ENCODE data around the gene AGRN.
"Not testable (repeated sequence)": the region's sequence is repeated elsewhere in the genome, so short reads cannot be mapped to it uniquely, and the experiment has no call there.

Gene AGRN

DNA sequence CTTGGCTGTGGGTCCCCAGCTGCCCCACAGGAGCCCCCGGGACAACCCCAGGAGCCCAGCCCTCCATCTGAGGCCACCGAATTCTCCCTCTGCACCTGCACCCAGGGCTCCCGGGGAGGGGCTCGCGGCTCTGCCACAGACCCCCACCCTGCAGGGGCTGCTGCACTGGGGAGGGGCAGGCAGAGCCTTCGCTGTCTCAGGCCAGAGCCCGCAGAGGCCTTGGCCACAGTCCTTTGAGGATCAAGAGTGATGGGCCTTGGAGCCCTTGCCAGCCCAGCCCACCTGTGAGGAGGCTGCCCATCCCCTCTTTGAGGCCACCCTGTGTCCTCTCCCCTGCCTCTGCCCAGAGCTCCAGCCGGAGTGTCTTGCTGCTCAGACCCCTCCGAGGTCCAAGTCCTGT is 44.6 kb upstream of the AGRN start:
- H3K79me2 ChIP-seq: no peaks in the 10 kb centered on the region
- no peak overlapping the region for H3K27ac ChIP-seq
- H3K9me3 ChIP-seq (ENCODE audit: control insufficient read depth, low read length): no peaks in the 10 kb centered on the region
- H3K27me3 ChIP-seq (ENCODE audit: control insufficient read depth, insufficient read depth, low read length): no peaks in the 10 kb centered on the region
- no peak overlapping the region for H2AFZ ChIP-seq
- no peak overlapping the region for H3K4me3 ChIP-seq (ENCODE audit: low read depth, low read length)
- no peaks in the 10 kb centered on the region for H3K36me3 ChIP-seq (ENCODE audit: control insufficient read depth, insufficient read depth, low read length)
- H3K4me2 ChIP-seq (ENCODE audit: low read length): peak overlapping the region; percentile 81
- H3K9ac ChIP-seq: no peak overlapping the region
- H3K4me1 ChIP-seq: no peaks in the 10 kb centered on the region
- TF ChIP-seq, protein P1, sequence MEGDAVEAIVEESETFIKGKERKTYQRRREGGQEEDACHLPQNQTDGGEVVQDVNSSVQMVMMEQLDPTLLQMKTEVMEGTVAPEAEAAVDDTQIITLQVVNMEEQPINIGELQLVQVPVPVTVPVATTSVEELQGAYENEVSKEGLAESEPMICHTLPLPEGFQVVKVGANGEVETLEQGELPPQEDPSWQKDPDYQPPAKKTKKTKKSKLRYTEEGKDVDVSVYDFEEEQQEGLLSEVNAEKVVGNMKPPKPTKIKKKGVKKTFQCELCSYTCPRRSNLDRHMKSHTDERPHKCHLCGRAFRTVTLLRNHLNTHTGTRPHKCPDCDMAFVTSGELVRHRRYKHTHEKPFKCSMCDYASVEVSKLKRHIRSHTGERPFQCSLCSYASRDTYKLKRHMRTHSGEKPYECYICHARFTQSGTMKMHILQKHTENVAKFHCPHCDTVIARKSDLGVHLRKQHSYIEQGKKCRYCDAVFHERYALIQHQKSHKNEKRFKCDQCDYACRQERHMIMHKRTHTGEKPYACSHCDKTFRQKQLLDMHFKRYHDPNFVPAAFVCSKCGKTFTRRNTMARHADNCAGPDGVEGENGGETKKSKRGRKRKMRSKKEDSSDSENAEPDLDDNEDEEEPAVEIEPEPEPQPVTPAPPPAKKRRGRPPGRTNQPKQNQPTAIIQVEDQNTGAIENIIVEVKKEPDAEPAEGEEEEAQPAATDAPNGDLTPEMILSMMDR (IDR thresholded peaks at IDR 0.05): no peak

DNA sequence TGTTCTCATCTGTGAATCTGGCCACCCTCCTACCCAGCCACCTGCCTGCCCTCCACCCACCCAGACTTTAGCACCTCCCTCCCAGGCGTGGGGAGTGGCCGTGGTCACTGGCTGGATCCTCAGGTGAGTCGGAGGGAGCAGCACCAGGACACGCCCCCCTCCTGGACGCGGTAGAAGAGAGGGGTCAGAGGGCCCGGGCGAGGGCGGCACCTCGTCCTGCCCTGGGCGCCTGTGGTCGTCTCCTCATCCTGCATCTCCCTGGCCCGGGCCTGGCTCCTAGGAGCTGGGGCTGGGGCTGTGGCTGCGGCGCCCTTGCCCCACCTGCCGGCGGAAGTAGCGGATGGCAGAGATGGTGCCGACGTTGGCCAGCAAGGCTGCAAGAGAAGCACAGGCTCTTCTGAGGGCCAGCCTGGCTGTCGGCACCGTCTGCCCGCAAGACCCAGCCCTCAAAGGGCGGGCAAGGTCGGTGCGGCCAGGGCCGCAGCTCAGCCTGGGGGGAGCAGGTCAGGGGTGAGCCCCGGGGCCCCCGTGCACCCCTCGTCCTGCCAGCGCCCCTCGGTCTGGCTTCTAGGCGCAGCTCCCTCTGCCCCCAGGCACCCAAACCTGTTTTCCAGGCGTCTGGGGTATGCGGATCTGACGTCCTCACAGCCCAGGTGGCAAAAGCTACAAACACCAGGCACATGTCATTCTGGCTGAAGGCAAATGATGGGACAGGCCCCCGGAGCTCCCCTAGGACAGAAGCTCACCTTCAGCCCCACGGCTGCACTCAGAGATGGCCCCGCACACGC is 43.8 kb upstream of the AGRN start:
- TF ChIP-seq, protein P1 (IDR thresholded peaks at IDR 0.05): peak; percentile 42
- peak overlapping the region; percentile 81 for H3K4me2 ChIP-seq (ENCODE audit: low read length)
- H3K9me3 ChIP-seq (ENCODE audit: control insufficient read depth, low read length): no peaks in the 10 kb centered on the region
- H3K36me3 ChIP-seq (ENCODE audit: control insufficient read depth, insufficient read depth, low read length): no peaks in the 10 kb centered on the region
- no peaks in the 10 kb centered on the region for H3K4me1 ChIP-seq
- no peak overlapping the region for H2AFZ ChIP-seq
- peak overlapping the region; percentile 51 for H3K4me3 ChIP-seq (ENCODE audit: low read depth, low read length)
- no peak overlapping the region for H3K27ac ChIP-seq
- no peaks in the 10 kb centered on the region for H3K27me3 ChIP-seq (ENCODE audit: control insufficient read depth, insufficient read depth, low read length)
- no peak overlapping the region for H3K9ac ChIP-seq
- no peaks in the 10 kb centered on the region for H3K79me2 ChIP-seq

DNA sequence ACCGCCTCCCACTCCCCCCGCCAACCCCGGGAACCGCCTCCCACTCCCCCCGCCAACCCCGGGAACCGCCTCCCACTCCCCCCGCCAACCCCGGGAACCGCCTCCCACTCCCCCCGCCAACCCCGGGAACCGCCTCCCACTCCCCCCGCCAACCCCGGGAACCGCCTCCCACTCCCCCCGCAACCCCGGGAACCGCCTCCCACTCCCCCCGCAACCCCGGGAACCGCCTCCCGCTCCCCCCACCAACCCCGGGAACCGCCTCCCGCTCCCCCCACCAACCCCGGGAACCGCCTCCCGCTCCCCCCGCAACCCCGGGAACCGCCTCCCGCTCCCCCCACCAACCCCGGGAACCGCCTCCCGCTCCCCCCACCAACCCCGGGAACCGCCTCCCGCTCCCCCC is 43.1 kb upstream of the AGRN start:
- H3K9ac ChIP-seq; H2AFZ ChIP-seq; H3K4me2 ChIP-seq (ENCODE audit: low read length); H3K27ac ChIP-seq; H3K27me3 ChIP-seq (ENCODE audit: control insufficient read depth, insufficient read depth, low read length); H3K4me3 ChIP-seq (ENCODE audit: low read depth, low read length); H3K4me1 ChIP-seq; H3K36me3 ChIP-seq (ENCODE audit: control insufficient read depth, insufficient read depth, low read length); H3K79me2 ChIP-seq; H3K9me3 ChIP-seq (ENCODE audit: control insufficient read depth, low read length): not testable (repeated sequence)

DNA sequence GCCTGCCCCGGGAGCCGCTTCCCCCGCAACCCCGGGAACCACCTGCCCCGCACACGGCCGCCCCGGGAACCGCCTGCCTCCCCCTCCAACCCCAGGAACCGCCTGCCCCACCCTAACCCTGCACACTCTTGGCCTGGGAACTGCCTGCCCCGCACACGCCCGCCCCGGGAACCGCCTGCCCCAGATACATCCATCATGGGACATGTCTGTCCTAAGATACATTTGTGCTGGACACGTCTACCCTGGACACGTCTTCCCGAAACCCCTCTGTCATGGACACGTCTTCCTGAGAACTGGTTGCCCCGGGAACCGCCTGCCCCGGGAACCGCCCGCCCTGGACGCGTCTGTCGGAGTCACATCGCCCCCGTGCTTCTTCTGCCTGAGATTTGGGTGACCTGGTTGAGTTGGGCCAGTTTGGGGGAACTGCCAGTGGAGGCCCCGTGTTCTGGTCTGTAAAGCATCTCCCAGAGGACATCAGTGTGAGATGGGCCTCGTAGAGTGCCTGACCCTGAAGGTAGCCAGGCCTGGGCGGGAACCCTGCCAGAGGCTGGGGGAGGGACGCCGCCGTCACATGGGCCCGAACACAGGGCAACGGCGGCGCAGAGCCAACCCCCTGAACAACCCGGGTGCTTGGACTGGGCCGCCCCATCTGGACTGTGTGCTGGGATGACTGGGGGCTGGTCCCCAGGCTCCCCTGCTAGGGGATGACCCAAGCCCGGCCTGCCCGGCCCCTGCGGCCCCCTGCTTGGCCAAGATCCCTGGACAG is 41.7 kb upstream of the AGRN start:
- Histone ChIP-seq H3K9ac (no peak overlapping the region), H3K4me2 (ENCODE audit: low read length) (no peak overlapping the region), H3K27me3 (ENCODE audit: control insufficient read depth, insufficient read depth, low read length) (no peaks in the 10 kb centered on the region), H3K4me3 (ENCODE audit: low read depth, low read length) (no peak overlapping the region), H2AFZ (no peak overlapping the region), H3K9me3 (ENCODE audit: control insufficient read depth, low read length) (no peaks in the 10 kb centered on the region), H3K27ac (no peak overlapping the region), H3K36me3 (ENCODE audit: control insufficient read depth, insufficient read depth, low read length) (no peaks in the 10 kb centered on the region), H3K4me1 (no peaks in the 10 kb centered on the region), H3K79me2 (no peaks in the 10 kb centered on the region)
- TF ChIP-seq, protein P1 (IDR thresholded peaks at IDR 0.05): no peak

DNA sequence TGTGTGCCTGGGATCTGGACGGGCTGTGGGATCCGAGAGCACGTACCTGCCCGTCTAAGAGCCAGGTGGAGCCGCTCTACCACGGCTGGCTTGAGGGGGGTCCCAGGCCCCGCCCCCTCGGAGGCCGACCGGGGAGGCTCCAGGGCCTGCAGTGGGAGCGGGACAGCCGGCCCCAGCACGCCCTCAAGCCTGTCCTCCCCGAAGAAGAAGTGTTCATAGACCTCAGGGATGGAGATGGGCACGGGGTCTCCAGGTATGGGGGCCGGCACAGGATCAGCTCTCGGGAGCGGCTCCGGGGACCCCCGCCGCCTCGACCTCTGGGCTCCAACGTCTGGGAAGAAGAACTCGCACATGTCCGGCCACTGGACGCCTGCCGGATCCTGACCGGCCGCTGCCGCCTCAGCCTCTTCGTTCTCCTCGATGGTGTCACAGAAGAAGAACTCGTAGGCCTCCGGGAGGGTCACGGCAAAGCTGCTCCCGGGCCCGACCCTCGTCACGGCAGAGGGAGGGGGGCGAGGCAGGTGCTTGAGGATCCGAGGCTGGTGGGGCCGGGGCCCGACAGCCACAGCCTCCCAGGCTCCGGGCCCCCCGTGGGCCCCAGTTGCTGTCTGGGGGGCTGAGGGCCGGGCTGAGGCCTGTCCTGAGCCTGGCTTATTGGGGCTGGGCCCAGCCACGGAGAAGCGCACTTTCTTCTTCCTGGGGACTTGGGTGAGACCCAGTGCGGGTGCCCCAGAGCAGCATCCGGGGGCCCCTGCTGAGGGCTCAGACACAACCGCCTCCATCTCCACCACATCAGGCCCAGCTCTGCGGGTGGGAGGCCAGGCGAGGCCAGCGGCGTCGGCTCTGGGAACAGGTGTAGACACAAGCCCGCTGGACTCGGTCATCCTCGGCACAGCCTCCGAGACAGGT is 40.8 kb upstream of the AGRN start:
- Histone ChIP-seq H3K36me3 (ENCODE audit: control insufficient read depth, insufficient read depth, low read length) (no peaks in the 10 kb centered on the region), H3K4me3 (ENCODE audit: low read depth, low read length) (no peak overlapping the region), H3K9ac (no peak overlapping the region), H3K9me3 (ENCODE audit: control insufficient read depth, low read length) (no peaks in the 10 kb centered on the region), H3K4me1 (no peaks in the 10 kb centered on the region), H3K27ac (no peak overlapping the region), H3K27me3 (ENCODE audit: control insufficient read depth, insufficient read depth, low read length) (no peaks in the 10 kb centered on the region), H3K4me2 (ENCODE audit: low read length) (no peak overlapping the region), H2AFZ (no peak overlapping the region), H3K79me2 (no peaks in the 10 kb centered on the region)
- TF ChIP-seq, protein P1 (IDR thresholded peaks at IDR 0.05): no peak

All from parathyroid adenoma (tissue), 2 donors.